Measurements from ENCODE around the gene METAP2.
"Not testable (repeated sequence)": the region's sequence is repeated elsewhere in the genome, so short reads cannot be mapped to it uniquely, and the experiment has no call there.

GRCh38 chr12:95482564-95482963 lies 8.6 kb downstream of the METAP2 start:
- TF ChIP-seq CTCF (IDR thresholded peaks at IDR 0.05); POLR2AphosphoS5 (IDR thresholded peaks at IDR 0.05; ENCODE audit: low read depth, low read length); TCF7L2 (IDR thresholded peaks at IDR 0.05; ENCODE audit: low read depth, low read length); SIN3A (IDR thresholded peaks at IDR 0.05; ENCODE audit: borderline replicate concordance, insufficient read depth, low read depth, low read length): not testable (repeated sequence)

All from Panc1 (cell line).